Uterus (tissue), 2 donors: Measurements from ENCODE around the gene HCAR1.

ENCODE experiments used
- POLR2A ChIP-seq, 2 donors: fragments of 450-650 bp; IDR thresholded peaks; one replicate each; pipeline ENCODE4 v1.6.1; 2016; ENCODE audit warnings: antibody characterized with exemption in 2 of 2, mild to moderate bottlenecking in 1 of 2, moderate library complexity in 1 of 2
- TF ChIP-seq, protein P1 (sequence below), 4 experiments: fragments of 200-600 bp in 2 of 4; fragments of 450-650 bp in 2 of 4; sonication (generic) in 2 of 4; IDR thresholded peaks; one replicate each; pipeline ENCODE4 v1.5.1; 2016 to 2019; ENCODE audit warnings: antibody characterized with exemption in 4 of 4, mild to moderate bottlenecking in 2 of 4, moderate library complexity in 1 of 4

DNA sequence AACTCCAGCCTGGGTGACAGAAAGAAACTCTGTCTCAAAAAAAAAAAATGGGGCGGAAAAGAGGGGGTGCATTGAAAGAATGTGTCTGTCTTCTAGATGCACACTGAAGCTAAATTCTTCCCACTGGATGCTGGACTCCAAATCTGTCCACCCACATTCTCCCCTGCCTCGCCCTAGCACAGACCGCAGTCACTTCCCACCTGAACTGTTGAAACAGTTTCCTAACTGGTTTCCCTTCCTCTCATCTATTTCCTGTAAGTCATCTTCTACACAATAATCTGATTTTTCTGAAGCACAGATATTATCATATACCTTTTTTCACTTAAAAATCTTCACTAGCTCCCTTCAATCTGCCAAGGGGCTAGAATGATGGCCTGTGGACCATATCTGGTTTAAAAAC lies 1.5 kb upstream of the HCAR1 start:
- TF ChIP-seq, protein P1, sequence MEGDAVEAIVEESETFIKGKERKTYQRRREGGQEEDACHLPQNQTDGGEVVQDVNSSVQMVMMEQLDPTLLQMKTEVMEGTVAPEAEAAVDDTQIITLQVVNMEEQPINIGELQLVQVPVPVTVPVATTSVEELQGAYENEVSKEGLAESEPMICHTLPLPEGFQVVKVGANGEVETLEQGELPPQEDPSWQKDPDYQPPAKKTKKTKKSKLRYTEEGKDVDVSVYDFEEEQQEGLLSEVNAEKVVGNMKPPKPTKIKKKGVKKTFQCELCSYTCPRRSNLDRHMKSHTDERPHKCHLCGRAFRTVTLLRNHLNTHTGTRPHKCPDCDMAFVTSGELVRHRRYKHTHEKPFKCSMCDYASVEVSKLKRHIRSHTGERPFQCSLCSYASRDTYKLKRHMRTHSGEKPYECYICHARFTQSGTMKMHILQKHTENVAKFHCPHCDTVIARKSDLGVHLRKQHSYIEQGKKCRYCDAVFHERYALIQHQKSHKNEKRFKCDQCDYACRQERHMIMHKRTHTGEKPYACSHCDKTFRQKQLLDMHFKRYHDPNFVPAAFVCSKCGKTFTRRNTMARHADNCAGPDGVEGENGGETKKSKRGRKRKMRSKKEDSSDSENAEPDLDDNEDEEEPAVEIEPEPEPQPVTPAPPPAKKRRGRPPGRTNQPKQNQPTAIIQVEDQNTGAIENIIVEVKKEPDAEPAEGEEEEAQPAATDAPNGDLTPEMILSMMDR (IDR thresholded peaks at IDR 0.05) = no peak
- no peak for TF ChIP-seq POLR2A (IDR thresholded peaks at IDR 0.05)
